ENCODE data around the gene FOXL1.
"Not testable (repeated sequence)": the region's sequence is repeated elsewhere in the genome, so short reads cannot be mapped to it uniquely, and the experiment has no call there.

FOXL1 gene

GRCh38 chr16:86581458-86581857 is 3.1 kb downstream of the FOXL1 start:
- DNase-seq = no peak

GRCh38 chr16:86584071-86584685 is 5.8 kb downstream of the FOXL1 start:
- DNase-seq = no peak

DNA sequence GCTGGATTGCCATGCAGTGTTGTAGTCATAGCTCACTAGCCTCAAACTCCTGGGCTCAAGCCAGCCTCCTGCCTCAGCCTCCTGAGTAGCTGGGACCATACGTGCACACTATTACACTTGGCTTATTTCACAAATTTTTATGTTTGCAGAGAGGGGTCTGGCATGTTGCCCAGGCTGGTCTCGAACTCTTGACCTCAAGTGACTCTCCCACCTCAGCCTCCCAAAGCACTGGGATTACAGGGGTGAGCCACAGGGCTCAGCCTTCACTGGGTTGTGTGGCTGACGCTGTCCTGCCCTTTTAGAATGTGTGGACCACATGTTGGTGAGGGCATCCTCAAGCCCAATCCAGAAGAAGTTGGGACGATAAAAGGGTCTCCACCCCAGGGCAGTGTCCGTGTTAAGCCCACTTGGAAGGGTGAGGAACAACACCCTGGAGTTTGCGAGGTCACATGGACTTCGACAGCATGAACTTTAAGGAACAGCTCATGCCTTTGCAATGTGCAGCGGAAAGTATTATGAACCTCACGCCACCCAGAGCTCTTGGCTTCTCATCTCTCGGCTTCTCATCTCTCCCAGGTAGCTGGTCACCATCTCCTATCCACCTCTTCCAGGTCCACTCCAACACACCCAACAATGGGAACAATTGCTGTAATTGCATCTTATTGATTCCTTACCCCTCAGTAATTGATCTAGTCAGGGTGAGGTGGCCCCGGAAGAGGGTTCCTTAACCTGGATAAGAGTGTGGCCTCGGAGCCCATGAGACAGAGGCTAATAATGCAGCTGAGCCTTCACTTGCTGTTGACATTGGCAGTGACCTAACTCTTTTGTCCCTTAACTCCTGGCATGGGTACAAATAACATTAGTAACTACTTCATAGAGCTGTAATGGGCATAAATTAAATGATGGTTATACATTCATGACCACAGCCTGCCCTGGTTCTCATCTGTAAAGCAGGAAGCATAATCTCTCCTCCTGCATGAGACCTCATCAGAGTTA is 6.7 kb downstream of the FOXL1 start:
- DNase-seq = no peak

DNA sequence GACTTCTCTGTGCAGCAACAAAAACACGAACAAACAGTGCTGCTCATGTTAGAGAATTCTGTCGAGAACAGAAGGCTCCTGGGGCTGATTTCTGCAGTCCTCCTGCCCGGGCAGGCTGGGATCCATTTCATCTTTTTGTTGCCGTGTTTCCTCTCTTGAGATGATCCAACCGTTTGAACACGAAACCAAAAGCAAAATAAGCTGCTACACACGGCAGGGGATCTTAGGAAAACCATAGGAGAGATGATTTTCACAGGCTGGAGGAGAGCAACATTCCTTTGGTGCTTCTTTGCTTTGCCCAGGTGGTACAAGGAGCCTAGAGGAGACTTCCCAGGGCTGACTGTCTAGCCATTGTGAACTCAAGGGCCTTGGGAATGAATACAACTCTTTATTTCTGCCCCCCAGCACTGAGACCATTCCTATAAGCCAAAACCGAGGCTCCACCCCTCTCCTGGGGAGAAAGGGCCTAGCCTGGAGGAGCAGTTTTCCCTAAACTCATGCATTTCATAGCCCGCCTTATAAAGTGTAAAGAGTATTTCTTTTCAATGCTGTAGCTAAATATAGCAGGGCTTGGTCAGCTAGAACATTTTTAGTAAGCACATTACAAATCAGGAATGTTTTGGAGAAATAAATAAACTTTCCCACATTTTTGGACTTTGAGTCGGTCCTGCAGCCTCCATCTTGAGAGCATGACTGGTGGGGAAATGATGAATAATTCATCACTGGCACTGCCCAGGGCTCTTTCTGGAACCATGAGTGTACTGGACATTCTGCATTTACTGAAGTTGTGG is 7.7 kb downstream of the FOXL1 start:
- no peak for DNase-seq

DNA sequence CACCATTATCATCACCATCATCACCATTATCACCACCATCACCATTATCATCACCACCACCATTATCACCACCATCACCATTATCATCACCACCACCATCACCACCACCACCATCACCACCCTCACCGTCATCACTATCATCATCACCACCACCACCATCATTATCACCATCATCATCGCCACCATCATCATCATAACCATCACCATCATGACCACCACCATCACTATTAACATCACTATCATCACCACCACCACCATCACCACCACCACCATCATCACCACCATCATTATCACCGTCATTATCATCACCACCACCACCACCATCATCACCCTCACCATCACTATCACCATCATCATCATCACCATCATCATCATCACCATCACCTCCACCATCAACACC is 9.1 kb downstream of the FOXL1 start:
- no peak for DNase-seq

DNA sequence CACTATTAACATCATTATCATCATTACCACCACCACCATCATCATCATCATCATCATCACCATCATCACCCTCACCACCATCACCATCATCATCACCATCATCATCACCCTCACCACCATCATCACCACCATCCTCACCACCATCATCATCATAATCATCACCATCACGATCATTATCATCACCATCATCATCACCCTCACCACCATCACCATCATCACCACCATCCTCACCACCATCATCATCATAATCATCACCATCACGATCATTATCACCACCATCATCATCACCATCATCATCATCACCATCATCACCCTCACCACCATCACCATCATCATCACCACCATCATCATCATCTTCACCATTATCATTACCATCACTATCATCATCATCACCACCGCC is 9.6 kb downstream of the FOXL1 start:
- DNase-seq = not testable (repeated sequence)

GRCh38 chr16:86590501-86591144 is 12.3 kb downstream of the FOXL1 start:
- DNase-seq = no peak

DNA sequence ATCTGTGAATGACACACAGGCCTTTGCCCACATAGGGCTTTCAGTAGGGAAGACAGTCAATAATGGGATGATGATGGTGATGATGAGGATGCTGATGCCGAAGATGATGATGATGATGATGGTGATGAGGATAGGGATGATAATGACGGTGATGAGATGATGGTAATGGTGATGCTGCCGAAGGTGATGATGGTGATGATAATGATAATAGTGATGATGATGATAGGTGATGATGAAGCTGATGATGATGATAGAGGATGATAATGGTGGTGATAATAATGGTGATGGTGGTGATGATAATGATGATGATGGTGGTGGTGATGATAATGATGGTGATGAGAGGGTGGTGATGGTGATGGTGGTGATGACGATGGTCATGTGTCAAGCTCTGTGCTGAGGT is 12.9 kb downstream of the FOXL1 start:
- no peak for DNase-seq

DNA sequence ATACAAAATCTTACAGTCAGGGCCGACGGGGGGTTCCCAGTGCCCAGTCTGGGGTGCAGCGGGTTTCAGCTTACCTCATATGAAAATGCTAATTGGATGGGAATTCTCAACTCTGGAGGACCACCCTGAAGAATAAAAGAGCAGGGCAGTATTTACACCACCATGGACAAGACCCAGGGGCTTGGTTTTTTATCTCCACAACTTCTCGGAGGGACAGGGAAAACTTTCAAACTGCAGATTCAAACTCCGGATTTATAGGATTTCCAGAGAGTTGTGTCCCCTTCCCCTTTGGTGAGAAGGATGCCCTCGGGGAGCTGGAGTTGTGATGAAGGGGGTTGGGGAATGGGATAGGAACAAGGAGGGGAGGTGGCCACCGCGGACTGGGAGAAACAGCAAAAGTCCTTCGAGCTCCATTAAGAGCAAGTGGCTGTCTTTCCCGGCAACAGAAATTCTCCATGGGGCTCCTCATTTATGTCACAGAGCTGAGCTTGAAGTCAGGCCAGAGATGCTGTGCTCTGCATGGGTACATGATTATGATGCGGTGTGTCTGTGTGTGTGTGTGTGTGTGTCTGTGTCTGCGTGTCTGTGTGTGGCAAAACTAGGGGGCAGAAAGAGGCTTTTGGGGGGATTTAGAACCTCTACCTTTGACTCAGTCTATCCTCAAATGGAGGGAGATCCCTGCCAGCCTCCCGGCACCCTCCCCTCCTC is 15.7 kb downstream of the FOXL1 start:
- no peak for DNase-seq

DNA sequence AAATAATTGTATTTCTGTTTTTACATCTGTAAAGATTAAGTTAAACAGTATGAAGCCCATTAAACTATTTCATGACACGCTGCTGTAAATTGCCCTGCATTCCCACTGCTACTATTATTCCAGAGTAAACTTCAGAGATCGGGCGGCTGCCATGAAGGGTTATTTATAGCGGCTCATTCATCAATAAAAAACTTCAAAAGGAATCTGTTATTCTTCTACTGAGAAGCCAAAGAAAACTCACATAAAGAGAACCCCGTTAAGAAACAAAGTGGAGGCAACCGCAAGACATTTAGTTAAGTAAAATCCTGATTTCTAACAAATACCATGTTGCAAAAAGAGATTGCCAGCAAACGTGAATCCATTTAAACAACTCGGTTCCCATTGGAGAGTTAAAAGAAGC is 16.4 kb downstream of the FOXL1 start:
- no peak for DNase-seq

- no peak for DNase-seq
Observed at GRCh38 chr16:86595983-86596605, 17.7 kb downstream of the FOXL1 start.

DNA sequence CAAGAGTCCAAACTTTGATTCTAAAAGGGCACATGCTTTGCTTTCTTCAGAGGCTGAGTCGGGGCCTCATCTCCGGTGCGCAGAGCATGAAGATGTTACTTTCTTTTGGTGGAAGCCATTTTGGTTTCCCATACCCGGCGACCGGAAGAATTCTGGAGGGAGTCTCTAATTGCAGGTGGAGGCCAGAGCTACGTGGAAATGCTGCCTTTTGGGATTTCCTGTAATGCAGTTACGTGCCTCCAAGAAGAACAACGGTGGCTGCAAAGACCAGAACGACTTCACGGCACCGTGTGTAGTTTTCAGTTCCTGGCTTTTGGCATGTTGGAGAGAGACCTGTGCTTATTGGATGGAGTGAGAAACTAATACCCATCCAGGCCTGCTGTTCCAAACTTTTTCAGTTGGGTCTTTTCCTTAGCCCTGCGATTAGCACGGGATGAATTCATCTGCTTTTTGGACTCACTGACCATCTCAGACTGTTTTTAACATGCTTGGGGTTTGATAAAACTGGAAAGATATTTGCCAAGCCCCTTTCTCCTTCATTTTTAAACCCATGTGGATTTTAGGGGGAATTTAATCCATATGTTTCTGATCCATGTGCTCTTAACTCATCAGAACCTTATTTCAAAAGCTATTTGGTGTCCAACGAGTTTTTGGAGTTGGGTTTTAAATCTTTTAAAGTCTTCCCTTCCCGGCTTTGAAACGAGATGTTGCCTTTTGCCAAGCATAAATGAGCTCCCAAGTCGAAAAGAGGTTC is 19.0 kb downstream of the FOXL1 start:
- DNase-seq = no peak

- DNase-seq = no peak
Observed at GRCh38 chr16:86597880-86598606, 19.7 kb downstream of the FOXL1 start.

DNA sequence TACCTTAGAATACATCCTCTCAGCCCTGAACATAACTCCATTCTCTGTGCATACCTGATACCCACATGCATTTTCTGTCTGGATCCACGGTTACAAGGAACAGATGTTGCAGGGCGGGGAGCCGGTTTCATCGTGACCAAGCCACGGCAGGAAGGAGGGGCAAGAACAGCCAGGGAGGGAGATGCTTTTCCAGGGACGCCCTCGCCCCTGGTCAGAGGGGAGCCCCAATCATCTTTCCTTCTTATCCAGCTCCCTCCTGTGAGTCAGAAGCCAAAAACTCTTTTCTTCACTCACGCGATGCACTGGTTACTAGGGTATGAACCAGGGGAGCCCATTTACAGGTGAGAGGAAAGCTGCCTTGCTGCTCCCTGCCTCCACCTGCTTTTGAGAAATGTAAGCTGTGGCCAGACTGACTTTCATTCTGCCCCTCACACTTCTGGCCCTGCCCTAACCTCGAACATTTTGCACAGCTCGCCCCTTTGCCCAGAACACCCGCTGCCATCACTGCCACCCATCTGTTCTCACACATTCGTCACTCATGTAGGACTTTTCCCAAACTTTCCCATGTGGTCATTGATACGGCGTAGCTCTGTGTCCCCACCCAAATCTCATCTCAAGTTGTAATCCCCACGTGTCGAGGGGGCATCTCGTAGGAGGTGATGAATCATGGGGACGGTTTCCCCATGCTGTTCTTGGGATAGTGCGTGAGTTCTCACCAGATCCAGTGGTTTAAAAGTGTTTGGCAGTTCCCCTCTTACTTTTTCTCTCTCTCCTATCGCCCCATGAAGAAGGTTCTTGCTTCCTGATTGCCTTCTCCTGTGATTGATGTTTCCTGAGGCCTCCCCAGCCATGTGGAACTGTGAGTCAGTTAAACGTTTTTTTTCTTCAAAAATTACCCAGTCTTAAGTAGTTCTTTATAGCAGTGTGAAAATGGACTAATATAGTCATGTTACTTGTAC is 20.5 kb downstream of the FOXL1 start:
- DNase-seq = no peak

DNA sequence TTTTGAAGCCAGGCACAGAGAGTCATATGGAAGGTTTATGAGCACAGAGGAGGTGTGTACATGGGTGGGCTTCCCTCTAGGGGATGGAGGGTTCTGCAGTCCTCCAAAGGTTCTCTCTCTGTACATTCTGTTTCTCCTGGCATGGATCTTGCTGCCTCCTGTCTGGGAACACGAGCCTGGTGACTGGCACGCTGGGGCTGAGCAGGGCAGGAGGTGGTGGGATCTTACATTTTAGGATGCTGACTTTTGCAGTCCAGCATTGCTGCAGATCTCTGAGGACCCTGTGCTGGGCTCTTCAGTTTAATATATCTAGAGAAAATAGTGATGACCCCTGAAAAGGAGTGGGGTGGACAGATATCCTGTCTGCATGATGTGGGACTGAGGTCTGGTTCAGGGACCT is 23.0 kb downstream of the FOXL1 start:
- DNase-seq = no peak

- no peak for DNase-seq
Observed at GRCh38 chr16:86602521-86602920, 24.2 kb downstream of the FOXL1 start.

- no peak for DNase-seq
Observed at GRCh38 chr16:86604436-86605193, 26.3 kb downstream of the FOXL1 start.

DNA sequence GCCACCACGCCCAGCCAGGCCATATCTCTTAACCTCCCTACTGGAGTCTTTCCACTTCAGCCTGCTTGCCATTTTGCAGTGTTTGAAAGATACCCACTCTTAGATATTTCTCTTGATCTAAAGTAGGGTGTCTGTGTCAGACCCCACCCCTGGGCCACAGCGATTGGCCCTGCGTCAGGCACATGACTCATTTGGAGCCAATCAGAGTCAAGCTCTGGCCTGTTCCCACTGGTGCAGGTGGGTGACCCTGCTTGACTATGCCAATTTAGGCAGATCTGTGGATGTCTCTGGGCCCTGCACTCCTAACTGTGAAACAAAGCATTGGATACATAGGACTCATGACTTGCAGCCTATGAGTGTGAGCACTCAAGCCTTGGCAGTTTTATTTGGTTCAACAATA is 27.6 kb downstream of the FOXL1 start:
- DNase-seq = no peak
